ENCODE results near the gene SLC2A2.

SLC2A2 gene

DNA sequence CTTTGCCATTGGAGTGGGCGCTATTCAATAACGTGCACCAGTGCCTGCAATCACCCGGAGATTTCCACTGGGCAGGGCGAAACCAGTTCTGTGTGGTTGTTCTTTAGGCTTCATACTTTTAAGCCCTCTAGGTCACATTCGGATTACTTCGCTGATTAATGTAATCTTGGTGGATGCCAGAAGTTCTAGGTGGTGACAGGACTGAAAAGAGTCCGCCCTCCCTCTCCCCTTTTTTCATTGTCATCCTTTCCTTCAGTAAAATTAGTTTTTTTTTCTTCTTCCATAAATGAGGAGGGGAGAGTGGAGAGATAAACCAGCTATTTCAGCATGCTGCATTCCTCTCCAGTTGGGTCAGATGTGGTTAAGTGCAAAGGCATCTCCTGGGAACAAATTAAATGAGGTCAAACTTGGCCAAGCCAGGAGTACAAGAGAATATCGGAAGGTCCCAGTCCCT, 2.3 kb upstream of the SLC2A2 start:
- DNase-seq (ENCODE audit: low spot score) = no peak

DNA sequence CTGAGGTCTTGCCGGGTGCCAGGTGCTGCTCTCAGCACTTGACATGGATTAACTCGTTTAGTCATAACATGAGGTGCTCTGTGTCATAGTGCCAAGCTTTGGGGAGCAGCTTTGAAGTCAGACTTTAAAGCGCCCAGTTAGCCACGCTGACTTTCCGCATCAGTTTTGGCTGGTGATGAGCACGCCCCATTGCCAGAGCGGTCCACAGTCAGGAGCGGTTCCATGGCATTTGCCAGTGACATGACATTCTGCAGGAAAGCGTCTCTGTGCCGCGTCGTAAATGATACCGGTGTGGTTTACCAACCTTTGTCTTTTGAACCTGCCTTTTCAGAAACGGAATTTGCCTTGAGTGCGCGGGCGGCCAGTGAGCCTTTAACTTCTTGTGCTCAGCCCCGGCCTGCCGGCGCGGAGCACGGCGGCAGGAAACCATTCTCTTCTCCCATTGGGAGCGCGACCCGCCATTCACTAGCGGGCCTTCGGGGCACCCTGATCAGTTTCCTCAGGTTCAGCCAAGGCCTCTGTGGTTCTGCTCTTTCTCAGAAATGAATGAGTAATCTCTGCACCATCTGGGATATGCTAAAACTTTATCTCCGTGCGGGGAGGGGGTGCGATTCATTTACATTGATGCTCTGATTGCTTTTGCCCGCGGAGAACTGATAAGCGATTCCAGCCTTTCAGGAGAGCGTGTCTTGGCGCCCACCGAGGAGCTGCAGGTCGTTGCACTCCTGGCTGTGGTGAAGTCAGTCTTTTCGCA, 1.7 kb upstream of the SLC2A2 start:
- peak; percentile 77 for DNase-seq (ENCODE audit: low spot score)

DNA sequence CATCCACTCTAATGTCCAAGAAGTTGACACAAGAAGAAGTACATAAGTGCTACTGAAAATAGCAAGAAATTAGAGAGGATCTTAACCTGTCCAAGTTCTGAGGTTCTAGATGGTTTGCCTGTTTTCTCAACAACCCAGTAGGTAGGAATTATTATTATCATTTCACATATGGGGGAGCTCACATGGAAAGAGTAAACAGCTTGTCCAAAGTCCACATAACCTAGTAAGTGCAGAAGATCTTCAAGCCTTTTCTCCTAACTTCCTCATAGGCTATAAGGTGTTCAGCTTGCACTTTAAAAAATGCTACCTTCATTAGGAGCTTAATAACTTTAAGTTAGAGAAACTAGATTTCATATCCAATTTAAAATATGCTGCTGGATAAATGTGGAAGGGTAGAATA, 3.0 kb downstream of the SLC2A2 start:
- no peak for DNase-seq (ENCODE audit: low spot score)

DNA sequence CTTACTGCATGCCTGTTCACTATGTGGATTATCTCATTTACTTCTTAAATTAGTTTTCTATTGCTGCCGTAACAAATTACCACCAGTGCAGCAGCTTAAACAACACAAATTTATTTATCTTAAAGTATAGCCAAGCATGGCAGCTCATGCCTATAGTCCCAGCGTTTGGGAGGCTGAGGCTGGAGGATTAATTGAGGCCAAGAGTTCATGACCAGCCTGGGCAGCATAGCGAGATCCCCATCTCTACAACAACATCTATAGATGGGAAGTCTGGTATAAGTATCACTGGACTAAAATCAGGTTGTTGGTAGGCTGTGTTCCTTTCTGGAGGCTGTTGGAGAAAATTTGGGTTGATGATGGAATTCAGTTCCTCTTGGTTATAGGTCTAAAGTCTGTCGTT, 5.1 kb downstream of the SLC2A2 start:
- DNase-seq (ENCODE audit: low spot score) = no peak

DNA sequence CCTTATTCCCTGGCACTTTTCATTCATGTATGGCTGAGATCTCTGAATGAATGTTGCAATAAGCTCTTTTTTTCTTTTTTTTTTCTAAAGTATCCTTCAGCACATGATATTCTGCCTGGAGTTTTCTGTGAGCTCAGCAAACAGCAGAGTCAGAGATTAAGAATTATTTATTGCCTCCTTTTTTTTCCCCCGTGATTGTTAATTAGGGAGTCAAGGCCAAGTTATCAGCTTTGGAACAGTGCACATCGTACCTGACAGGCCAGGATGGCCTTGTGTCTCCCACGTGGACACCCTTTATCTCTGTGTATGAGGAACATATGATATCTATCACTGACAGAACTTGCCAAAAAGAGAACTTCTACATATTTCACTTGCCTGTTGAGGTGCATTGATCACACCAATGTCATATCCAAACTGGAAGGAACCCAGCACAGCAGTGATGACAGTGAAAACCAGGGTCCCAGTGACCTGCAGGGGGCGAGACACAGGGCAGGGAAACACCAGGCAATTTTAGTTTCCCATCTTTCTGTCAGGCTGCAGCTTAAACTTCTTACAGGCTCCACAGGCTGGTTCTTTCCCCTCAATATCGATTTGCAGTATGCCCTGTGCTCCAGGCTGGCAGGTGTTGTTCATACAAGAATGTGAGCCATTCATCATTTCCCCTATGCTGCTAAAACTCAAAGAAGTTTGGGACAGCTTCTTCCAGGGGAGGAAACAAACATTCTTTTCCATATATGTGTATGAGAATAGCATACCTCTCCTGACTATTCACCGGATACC, 8.2 kb downstream of the SLC2A2 start:
- DNase-seq (ENCODE audit: low spot score) = peak; percentile 2

DNA sequence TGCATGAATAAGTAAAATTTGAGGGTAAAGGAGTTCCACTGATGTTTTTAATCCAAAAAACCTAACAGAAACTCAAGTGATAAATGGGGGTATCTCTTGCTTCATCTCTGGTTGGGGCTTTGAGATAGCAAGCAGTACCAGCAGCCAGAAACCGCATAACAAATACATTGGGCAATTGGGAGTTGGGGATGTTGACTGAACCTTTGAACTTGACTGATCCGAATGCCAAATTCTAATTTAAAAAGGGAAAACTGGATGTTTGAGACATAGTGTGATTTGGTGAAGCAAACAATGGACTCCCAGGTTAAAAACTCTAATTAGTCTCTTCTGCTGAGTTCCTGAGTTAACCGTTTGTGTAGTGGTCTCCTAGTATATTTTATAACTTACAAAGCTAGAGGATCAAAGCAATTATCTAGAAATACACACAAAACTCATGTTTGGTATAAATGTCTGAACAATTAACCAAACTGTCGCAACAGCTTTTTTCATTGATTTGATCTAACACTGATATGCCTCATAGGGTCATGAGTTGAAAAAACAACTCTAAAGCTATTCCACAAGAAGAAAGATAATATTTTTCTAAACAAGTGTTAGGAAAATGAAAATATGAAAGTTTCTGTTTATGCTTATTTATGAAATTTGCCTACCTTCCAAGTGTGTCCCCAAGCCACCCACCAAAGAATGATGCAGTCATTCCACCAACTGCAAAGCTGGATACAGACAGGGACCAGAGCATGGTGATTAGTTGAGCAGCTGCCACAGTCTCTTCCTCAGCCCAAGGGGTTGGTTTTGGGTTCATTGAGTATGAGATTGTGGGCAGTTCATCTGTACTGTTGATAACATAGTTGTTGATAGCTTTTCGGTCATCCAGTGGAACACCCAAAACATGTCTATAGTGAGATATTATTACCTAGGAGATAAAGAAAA, 12.4 kb downstream of the SLC2A2 start:
- no peak for DNase-seq (ENCODE audit: low spot score)

DNA sequence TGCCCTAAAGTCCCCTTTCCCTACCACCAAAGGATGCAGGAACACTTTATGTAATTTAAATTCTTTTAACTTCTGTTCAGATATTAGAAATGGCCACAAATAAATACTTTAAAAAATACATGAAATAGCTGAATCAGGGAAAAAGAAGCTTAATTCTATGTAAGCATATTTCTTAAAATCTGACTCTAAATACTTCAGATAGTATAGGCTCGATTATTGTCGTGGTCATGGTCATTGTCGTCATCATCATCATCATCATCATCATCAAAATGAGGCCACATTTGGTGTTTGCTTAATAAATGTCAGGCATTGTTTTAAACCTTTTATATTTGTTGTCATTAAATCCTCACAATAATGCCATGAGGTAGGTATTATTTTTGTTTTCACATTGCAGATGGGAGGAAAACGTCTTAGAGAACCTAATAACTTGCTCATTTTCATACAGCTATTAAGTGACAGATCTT, 14.6 kb downstream of the SLC2A2 start:
- no peak for DNase-seq (ENCODE audit: low spot score)

DNA sequence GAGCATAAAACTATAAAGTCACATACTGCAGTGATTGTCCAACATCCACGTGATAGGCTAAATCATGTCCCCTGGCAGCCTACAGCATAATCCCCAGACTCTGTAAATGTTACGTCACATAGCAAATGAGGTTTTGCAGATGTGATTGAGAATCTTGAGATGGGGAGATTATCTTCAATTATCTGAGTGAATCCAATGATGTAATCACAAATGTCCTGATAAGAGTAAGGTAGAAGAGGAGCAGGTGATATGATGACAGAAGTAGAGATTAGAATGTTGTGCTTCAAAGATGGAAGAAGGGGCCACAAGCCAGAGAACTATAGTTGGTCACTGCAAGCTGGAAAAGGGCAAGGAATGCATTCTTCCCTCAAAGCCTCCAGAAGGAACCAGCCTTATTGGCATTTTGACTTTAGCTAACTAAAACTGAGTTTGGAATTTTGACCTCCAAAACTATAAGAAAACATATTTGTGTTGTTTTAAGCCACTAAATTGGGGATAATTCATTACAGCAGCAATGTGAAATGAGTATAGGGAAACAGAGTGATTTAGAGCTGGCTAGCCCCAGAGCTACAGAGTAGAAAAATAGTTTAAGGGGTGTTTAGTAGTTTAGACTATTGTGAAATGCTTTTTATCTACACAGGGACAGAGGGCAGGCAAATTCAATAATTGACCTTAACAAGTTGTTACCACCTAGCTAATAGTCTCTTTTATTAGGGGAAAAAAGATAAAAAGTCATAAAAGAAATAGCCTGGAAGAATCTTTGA, 15.2 kb downstream of the SLC2A2 start:
- DNase-seq (ENCODE audit: low spot score) = no peak

DNA sequence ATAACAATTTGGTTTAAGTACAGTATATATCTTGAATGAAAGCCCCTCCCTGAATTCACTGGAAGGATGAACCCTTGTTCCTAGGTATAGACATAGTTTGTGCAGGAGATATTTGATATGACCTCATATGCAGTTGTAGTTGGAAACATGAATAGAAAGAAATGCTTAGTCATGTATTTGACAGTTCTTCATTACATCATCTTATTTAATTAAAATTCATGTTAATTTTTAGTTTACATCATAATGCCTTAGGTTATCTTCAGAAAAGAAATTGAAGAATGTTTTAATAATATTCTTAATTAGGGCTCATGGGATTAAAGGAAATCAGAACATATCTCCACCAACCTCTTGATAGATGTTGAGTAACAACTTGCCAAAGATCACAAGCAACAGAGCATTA, 19.2 kb downstream of the SLC2A2 start:
- no peak for DNase-seq (ENCODE audit: low spot score)

DNA sequence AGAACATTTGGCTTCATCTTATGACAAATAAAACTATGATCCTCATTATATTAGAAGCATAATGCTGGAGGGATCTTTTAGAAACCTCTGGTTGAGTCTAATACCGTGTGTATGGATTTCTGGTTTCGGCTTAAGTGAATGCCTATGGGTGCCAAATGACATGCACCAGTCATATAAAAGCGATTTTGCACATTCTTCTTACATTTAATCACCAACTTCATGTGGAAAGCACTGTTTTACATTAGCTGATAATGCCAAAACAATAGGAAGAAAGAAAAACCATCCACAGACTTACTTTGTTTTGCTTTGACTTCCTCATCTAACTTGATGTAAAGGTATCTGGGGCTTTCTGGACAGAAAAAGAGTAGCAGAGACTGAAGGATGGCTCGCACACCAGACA, 20.9 kb downstream of the SLC2A2 start:
- DNase-seq (ENCODE audit: low spot score) = no peak

DNA sequence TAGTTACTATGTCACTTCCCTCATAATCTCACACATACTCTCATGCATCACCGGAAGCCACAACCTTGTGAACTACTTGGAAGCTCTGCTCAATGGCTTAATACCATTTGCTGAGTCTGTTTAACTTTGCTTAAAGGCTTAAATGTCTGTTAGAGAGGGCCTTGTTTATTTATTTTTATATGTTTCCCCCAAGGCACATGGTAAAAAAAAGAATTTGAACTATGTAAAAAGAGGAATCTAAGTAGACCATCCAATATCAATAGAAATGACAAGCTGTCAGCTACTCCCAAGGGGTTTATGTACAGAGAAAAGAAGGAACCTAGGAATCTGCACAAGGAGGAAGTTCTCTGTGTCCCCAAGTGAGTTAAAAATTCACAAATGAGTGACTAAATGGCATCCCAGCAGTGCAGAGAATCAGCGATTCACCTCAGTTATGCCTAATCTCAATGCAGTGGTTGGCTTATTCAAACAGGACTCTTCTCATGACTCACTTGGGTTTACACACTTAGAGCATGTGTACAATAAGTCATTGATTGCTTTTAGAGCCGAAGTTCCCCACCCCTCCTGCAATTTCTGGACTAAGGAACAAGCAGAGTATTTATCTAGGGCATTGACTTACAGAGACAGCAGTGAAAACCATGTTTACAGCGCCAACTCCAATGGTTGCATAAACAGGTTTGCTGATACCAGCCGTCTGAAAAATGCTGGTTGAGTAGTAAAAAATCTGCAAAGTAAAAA, 24.4 kb downstream of the SLC2A2 start:
- DNase-seq (ENCODE audit: low spot score) = peak; percentile 9

DNA sequence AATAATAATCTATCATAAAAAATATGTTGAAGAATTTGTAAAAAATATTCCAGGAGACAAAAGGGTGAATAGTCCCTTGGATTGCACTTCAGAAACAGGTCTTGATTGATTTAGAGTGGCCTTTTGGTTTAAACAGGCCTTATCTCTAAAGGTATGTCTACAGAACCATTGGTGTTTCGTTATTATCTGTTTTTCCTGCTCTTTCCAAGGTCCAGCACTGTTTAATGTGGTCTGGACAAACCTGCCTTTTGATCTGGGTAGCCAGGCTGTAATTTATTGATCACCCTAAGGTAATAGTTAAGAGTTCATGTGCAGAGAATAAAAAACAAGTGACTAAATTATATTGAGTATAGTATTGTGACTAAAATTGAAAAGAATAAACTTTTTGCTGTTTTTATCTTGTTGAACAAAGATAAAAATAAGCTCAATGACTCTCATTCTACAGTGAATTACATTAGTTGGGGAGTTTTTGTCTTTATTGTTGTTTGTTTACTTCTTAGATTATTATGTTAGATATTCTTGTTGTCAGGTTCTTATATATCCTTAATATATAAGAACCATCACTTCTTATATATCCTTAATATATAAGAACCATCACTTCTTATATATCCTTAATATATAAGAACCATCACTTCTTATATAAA, 25.1 kb downstream of the SLC2A2 start:
- DNase-seq (ENCODE audit: low spot score) = no peak

DNA sequence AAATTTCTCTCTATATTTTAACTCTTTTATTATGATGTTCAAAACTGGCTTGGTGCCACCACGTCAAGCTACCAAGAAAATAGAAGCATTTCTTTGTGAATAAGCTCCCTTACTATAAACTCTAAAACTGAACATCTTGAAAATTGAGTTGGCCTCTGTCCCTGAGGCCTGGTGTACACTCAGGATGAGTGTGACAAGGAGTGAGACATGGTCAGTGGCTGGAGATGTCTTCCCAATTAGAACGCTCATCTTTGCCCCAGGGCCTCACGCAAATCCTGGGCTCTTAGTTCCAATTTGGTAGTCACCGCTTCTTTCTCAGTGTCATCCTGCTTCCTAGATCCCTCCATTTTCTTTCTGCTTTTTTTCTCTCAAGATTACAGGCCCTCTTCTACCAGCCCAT, 26.2 kb downstream of the SLC2A2 start:
- DNase-seq (ENCODE audit: low spot score) = no peak

DNA sequence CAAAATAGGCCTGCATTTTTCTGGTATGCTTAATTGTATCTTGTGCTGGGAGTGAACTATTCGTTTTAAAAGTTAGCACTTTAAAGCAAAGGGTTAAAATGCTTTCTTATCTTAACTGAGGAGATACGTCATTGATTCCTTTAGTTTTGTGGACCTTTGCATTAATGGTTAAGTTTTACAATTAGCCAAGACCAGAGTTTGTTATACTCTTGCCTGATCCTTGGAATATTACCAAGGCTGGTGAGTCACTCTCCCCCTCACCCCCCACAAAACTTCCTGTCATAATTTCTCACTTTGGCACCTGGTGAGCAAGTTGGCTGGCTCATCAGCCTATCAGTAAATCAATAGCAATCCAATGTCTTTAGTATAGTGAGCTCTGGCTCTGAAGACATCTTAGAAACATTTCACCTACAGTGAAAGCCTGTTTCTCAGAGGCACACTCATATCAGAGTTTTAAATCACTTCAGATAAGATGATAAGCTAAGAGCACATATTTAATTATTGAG, 26.7 kb downstream of the SLC2A2 start:
- DNase-seq (ENCODE audit: low spot score) = no peak

DNA sequence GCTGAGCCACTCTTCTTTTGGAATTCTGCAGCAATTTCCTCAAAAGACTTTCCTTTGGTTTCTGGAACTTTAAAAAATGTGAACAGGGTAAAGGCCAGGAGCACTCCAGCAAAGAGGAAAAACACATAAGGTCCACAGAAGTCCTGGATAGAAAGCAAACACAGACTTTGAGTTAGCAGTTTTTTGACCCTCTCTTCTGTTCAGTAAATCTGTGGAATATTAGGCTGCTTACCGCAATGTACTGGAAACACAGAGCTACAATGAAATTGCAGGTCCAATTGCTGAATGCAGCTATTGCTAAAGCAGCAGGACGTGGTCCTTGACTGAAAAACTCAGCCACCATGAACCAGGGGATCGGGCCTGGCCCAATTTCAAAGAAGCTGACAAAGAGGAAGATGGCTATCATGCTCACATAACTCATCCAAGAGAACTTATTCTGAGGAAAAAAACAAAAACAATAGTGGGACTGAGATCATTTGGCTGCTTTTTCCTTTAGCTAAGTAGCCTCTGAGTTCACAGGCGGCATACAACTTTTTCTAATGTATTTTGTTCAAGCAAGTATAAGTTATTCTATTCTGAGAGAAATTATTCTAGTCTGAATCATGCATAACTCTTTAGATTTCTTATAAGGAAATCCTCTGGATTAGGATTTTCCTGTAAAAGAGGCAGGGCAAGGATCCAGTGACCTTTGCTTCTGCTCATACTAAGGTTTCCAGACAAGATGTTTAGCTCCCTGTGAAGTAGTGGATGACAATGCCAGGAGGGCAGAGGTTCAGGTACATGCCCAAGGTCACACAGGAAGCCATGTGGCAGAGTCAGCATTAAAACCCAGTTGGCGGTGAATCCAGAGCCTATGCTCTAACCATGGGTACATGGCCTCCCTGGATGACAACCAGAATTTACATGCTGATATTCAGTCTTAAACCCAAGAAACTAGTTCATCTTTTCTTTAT, 28.3 kb downstream of the SLC2A2 start:
- DNase-seq (ENCODE audit: low spot score) = no peak

DNA sequence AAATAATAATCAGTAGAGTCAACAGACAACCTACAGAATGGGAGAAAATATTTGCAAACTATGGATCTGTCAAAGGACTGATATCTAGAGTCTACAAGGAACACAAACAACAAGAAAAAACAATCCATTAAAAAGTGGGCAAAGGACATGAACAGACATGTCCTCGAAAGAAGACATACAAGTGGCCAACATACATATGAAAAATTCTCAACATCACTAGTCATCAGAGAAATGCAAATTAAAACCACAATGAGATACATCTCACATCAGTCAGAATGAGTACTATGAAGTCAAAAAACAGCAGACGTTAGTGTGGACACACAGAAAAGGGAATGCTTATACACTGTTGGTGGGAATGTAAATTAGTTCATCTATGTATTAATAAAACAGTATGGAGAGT, 33.7 kb downstream of the SLC2A2 start:
- no peak for DNase-seq (ENCODE audit: low spot score)

DNA sequence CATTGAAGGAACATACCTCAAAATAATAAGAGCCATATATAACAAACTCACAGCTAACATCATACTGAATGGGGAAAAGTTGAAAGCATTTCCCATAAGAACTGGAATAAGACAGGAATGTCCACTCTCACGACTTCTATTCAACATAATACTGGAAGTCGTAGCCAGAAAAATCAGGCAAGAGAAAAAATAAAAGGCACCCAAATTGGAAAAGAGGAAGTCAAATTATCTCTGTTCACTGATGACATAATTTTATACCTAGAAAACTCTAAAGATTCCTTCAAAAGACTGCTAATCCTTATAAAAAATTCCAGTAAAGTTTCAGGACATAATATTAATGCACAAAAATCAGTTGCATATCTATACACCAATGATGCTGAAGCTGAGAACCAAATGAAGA, 34.9 kb downstream of the SLC2A2 start:
- no peak for DNase-seq (ENCODE audit: low spot score)

DNA sequence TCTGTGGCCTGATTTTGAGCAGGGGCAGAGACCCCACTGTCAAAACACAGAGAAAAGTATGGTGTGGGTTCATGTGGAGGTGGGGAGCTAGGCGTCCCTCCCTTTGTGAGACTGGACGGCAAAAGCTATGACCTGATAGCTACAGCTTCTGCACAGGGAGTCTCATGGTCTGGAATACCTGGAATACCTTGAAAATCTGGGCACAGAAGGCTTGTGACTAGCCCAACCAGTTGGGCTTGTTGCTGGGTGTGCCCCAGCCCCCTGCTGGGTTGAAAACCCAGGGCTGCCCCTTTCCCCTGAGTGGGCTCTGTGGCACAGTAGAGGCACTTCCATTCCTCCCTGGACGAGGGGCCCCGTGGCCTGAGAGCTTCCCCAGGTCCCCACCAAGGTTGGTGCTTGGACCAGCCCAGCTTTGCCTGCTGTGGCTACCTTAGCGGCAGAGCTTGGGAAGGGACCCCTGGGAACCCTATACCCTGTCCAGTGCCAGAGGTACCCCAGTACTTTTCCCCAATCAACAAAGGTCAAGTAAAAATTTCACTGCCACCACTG, 37.3 kb downstream of the SLC2A2 start:
- DNase-seq (ENCODE audit: low spot score) = no peak

DNA sequence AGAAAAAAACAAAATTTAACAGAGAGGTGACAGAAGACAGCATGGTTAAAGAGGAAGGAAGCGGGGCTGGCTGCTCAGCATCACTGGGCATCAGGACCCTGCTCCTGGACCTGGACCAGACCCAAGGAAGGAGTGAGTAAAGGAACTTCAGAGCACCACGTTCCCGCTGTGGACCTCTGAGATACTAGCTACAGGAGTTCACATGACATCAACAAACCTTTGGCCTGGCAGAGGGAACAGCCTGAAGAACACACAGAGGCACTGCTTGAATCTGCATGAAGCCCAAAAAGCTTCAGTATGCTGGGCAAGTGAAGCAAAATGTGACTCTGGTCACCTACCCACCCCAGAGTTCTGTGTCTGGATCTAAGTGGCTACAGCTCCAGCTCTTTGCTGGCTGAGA, 38.1 kb downstream of the SLC2A2 start:
- no peak for DNase-seq (ENCODE audit: low spot score)

All from activated CD4-positive, alpha-beta T cell treated with anti-CD3 and anti-CD28 coated beads, Interleukin-2, Interleukin-4, amounts not matched to agents 100 ng/mL and 50 ng/mL, durations not matched to agents 16 hours and 8 hours (primary cell).